NCI-H524 treated with DMSO at 0.1 percent for 48 hours (cell line): Measurements from ENCODE around the gene SCN4B.

Experiments
- DNase-seq: peaks from one replicate; lab custom pipeline; 2025; lab: John Stamatoyannopoulos, UW

Gene SCN4B

DNA sequence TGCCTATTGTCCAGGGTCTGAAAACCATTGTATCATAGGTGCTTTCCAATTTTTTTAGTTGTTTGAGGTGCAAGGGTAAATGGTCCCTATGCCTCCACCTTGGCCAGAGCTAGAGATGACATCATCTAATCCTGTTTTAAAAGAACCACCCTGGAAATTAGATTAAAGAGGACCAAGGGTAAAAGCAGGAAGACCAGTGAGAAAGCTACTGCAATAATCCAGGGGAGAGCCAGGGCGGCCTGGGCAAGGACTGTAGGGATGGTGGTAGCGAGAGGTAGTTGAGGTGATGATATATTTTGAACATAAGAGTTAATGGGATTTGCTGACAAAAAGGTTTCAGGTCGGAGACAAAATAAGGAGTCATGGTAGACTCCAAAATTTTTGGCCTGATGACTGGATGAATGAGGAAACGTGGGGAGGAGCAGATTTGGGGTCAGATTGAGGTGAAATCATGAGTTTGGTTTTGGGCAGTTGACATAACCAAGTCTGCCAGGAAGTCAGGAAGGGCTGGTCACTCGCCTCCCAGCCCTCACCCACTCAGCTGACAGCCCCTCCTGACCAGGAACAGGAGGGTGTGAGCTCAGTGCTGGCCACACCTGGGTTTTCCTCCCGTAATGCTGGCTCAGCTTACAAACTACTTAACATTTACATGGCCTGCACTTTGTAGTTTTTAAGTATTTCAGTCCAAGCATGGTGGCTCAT, 23.0 kb downstream of the SCN4B start:
- no peak for DNase-seq

DNA sequence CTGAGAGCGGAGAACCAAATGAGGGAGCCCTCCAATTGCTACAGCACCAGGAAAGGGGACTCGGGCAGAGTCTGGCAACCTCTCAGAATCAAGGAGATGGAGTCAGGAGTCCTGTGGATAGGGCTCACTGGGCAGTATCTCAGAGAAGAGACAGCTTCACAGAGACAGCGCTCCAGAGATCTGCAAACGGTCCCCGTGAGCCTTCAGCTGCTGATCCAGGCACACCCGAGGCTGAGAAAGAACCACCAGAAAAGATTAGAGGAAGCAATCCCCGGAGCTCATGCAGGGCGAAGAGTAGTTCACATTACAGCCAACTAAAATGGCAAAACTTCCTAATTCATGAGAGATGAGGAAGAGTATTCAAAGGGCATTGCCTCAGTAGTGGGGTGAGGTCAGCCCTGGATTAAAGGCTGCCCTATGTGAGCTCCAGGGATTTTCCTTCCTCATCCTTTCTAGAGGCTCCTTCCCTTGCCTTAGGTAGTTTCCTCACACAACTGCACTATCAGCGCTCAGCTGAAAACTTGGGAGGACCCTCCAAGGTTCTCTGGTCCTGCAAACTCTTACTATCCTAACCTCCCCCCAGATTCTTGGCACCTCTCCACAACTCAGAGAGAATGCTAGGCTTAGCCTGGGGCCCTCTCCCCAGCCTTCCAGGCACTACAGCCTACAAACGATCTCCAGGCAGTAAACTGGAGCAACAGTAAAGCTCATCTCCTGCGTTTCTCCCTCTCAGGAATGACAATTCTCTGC, 23.7 kb downstream of the SCN4B start:
- no peak for DNase-seq

DNA sequence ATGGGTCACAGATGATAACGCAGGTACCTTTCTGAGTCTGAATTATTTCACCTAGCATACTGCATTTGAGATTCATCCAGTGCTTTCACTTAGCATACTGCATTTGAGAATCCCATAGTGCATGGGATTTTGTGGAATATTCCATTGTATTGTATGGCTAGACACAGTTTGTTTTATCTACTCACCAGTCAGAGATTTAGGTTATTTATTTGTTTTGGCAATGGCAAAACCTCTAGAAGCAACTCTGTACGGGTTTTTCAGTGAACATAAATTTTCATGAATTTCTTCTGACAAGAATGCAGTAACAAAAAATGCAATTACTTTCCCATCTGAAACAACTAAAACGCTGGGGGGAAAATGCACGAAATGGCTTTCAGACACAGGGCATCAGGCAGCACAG, 24.3 kb downstream of the SCN4B start:
- DNase-seq, result no peak

DNA sequence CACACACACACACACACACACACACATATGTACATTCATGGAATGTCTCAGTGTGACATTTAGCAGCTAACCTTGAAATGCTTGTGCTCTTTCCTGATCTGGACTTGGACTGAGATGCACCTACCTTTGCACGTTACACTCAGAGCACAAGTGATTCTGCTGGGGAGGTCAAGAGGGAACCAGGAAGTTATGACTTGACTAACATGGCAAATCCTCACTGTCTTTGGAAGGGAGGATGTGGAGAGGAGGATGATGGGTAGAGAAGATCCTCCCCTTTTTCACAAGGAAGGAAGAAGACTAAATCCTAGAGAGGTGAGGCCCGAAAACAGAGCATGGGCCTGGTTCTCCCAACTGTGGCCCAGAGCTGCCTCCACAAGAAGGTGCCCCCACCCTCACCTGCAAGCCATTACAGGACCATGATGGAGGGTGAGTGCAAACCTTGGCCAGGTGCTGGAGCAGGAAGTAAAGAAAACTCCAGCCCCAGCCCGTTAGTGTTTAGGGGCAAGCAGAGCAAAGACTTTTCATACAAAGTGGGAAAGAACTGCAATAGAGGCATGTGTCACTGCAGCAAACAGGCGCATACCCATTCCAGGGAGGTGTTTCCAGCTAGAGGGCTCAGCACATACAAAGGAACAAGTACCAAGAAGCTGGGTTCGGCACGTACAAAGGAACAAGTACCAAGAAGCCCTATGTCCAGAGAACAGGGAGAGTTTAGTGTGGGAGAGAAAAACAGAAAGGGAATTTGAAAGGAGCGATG, 26.4 kb downstream of the SCN4B start:
- DNase-seq, result no peak

DNA sequence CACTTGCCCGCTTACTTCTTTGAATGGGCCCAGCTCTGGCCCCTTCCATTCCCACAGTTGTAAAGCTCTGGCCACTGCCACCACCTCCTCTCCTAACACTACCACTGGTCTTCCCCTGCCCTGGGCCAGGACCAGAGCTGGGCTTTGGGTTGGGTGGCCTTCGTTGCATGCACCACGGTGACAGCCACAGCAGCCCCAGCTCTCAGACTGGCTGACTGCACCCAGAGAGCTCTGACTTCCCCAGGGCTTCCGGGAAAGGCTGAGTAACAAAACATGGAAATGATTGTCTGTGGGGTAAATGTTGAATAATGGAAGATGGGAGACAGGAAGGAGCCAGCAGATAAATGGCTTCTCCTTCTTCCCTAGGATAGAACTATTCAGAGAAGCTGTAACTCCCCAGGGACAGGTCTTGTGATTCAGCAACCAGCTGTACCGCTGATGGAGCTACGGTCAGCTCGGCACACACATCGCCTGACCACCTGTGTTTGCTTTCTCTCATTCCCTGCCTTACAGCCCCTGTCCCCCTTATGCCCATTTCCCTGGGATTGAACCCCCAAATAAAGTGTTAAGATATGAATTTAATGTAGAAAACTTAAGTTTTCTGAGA, 27.6 kb downstream of the SCN4B start:
- DNase-seq, result no peak

DNA sequence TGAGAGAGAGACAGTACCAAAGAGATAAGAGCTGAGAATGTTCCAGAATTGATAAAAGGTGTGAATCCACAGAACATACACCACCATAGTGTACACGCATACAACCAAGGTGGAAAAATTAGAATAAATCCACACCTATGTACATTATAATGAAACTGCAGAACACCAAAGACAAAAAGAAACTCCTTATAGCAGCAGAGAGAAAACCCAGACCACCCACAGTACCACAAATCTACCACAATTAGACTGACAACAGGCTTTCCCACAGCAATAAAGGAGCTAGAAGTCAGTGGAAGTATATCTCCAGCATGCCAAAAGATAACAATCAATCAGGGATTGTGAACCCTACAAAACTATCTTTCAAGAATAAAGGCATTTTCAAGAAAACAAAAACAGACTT, 31.8 kb downstream of the SCN4B start:
- no peak for DNase-seq

DNA sequence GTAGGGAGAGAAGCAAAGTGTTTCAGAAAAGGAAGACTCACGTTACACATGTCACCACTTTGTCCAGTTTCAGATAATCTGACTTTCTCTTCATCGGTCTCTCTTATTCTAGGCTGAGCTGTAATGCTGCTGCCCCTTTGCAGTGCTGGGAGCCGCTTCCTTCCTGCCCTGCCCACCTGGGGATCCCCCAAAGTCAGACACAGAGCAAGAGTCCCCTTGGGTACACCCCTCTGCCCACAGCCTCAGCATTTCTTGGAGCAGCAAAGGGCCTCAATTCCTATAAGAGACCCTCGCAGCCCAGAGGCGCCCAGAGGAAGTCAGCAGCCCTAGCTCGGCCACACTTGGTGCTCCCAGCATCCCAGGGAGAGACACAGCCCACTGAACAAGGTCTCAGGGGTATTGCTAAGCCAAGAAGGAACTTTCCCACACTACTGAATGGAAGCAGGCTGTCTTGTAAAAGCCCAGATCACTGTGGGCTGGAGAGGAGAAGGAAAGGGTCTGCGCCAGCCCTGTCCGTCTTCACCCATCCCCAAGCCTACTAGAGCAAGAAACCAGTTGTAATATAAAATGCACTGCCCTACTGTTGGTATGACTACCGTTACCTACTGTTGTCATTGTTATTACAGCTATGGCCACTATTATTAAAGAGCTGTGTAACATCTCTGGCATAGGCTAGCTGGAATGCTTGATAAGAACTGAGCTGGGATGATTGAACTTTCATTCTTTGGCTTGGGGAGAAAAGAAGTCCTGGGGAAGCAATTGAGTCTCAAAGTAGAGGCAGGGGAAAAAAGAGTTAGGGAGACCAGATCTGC, 34.6 kb downstream of the SCN4B start:
- no peak for DNase-seq

DNA sequence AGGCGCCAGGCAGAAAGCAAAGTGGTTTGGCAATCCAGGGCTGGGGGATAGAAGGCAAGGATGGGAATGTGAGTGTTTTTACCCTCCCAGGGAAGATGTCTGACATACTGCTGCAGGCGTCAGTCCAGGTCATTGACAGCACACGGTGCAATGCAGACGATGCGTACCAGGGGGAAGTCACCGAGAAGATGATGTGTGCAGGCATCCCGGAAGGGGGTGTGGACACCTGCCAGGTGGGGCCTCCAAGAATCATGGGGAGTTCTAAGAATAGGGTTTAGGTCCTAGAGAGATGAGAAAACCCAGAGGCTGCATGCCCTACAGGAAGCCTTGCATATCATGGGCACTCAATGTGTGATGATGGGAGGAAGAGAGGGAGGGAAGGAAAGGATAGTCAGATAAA, 37.6 kb downstream of the SCN4B start:
- DNase-seq, result no peak

DNA sequence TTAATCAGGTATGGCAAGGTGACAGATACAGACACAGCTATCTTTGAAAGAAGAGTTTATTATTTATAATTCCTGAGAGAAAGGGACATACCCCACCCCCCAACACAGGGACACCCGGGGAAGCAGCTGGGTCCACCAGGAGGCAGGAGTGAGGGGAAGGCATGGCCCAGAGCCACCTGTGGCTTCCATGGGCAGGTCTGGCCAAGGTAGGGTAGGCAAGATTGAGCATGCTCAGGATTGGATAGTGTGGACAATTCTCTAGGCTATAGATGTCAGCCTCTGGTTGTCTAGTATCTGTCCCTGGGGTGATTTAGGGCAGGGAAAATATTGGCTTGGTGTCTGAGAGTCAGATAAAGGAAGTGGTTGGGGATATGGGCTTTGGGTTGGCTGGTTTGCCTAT, 38.4 kb downstream of the SCN4B start:
- no peak for DNase-seq

DNA sequence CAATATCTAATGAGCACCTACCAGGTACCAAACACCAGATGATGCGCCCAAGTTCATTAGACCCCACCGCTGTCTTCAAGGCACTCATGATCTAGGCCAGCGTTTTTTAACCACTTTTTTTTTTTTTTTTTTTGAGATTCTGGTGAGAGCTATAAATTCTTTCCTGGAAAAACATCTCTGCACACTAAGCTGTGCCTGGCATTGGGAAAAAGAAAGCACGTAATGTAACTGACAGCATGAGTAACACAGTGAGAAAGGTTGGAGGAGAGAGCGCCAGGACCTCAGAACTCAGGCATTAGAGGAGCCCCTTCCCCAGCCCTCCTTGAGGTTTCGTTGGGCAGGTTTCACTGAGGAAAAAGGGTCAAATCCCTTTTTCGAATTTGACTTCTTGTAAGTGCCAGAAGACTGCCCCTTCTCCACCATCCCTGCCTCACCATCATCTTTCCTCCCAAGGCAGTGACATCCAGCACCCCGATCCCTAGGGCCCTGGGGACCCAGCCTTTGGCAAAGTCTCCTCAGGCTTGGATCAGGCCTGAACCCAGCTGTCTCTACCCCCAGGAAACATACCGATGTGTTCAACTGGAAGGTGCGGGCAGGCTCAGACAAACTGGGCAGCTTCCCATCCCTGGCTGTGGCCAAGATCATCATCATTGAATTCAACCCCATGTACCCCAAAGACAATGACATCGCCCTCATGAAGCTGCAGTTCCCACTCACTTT, 39.8 kb downstream of the SCN4B start:
- no peak for DNase-seq

DNA sequence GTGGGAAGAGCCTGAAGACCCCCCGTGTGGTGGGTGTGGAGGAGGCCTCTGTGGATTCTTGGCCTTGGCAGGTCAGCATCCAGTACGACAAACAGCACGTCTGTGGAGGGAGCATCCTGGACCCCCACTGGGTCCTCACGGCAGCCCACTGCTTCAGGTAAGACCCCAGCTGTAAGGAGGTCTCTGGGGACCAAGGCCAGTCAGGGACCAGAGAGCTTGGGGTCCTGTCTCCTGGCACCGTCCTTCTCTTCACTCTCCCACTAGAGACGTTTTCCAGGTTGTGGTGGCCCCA, 40.9 kb downstream of the SCN4B start:
- DNase-seq, result no peak

DNA sequence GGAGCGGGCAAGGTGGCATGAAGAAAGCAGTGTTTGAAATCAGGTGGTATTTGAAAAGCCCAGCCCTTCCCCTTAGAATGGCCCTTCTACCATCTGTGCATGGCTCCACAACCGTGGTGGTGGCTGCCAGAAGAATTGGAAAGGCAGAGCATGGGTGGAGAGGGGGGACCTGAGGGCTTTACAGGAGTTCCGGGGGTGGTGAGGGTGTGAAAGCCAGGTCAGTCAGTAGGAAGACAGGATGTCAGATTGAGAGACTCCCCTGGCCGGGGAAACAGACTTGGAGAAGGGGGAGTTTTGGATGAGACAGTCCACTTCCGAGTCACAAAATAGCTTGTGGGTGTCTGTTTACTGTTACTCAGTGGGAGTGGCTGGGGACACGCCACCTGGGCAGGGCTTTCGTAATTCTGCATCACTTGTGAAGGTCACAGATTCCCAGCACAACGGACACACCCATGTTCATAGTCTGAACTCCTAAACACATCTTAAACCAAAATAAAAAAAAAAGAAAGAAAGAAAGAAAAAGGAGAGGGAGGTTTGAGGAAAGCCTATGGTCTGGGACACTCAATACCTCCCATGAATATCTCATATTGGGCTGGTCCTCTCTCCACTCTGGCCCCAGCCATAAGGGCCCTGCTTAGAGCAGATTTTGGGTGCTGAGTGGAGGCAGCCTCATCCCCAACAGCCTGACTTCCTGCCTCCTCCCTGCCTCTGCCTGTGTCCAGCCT, 41.4 kb downstream of the SCN4B start:
- DNase-seq, result no peak

DNA sequence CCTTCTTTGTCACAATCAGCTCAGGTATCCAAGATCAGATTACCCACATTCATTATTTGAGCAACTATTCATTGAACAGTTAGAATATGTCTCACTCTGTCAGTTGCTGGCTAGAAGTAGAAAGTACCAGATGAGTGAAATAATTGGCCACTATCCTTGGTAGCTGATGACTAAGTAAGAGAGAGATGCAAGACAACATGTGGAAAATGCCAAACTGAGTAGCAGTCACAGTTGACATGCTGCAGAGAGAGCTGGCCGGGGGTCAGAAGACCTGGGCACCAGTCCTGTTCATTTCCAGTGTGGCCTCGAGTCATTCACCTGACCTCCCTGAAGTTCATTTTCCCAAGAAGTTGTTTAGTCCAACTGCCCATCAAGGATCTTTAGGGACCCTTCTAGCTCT, 43.4 kb downstream of the SCN4B start:
- no peak for DNase-seq

DNA sequence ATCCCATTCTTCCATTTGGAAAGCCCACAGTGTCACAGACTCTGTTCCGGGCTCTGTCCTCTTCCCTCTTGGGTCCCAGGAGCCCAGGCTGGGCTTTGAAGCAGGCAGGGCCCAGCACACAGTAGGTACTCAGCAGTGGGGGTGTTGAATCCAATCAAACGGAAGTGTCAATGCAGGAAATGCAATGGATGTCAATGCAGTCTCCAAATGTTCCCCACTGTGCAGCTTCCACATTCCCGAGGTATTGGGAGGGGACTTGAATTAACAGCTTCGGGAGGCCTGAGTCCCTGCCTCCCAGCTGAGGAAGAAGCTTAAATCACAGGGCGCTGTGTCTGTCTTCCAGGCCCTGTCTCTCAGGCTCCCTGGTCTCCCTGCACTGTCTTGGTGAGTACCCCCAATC, 44.1 kb downstream of the SCN4B start:
- no peak for DNase-seq

DNA sequence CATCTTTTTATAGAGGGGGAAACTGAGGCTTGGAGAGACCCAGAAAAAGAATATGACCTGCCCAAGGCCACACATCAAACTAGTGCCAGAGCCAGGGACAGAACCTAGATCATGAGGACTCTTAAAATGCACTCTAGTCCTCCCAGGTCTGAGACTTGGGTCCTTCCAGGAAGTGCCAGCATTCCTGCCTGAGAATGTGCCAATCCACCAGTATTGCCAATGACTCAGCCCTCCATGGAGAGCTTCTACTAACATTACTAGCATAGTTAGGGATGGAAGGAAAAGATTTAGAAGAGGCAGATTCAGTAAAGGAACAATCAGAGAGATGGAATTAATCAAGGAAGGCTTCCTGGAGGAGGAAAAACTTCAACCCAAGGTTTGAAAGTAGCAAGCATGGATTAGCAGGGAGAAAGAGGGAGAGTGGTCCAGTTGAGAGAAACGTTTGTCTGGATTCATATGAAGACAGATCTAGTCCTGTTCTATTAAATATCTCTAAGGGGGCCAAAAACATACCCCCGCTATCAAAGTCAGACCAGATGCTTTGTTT, 45.8 kb downstream of the SCN4B start:
- DNase-seq, result no peak

DNA sequence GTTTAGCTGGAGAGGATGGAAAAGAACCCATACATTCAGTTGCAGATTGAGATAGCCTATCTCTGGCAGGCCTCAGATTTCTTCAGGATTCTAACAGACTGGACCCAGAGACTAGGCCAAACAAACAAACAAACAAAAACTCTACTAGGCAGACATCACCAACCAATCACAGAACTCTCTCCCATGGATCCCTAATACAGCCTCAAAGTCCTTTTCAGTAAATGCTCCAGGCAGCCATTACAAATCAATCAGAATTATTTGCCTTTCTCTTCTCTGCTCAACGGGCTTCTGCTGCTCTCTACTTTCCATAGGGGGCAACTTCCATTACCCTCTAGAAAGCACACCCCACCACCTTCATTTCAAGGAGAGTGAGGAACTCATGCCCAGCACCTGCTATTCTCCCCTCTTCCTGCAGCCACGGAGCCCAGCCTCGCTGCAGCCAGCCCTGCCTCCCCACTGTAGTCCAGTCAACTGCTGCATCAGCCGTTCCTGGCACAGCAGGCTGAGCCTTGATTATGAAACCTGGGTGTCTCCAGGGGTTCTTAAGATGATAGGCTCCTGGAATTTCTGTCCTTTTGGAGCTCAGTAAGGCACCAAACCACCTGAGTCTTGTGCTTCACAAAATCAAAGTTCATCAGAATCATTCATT, 46.8 kb downstream of the SCN4B start:
- no peak for DNase-seq

DNA sequence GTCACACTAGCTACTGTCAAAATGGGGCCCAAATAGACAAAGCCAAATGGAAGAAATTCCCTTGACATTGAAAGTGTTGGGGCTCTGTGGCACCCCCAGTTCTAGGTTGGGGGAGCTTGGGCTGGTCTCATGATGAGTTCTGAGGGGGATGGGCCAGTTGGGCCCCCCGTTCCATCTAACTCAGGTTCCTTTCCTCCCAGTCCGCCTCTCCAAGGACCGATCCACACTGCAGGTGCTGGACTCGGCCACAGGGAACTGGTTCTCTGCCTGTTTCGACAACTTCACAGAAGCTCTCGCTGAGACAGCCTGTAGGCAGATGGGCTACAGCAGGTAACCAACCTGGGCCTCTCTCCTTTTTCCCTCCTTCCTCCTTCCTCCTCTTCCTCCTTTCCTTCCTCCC, 48.1 kb downstream of the SCN4B start:
- no peak for DNase-seq

DNA sequence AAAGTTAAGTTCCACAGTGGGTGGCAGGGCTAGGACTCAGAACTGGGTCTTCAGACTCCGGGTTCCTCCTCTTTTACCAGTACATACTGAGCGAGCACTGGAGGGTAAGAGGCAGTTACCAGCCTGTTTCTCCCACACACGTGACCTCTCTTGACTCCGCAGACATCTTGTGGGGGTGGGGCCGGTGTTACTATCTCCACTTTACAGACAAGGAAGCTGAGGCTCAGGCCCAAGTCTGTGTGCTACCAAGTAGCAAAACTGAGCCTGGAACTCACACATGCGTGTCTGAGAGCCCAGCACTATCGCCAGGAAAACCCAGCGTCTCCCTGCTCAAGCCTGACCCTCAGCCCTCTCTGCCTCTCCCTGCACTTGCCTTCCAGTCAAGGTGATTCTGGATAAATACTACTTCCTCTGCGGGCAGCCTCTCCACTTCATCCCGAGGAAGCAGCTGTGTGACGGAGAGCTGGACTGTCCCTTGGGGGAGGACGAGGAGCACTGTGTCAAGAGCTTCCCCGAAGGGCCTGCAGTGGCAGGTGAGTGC, 49.8 kb downstream of the SCN4B start:
- DNase-seq, result no peak

DNA sequence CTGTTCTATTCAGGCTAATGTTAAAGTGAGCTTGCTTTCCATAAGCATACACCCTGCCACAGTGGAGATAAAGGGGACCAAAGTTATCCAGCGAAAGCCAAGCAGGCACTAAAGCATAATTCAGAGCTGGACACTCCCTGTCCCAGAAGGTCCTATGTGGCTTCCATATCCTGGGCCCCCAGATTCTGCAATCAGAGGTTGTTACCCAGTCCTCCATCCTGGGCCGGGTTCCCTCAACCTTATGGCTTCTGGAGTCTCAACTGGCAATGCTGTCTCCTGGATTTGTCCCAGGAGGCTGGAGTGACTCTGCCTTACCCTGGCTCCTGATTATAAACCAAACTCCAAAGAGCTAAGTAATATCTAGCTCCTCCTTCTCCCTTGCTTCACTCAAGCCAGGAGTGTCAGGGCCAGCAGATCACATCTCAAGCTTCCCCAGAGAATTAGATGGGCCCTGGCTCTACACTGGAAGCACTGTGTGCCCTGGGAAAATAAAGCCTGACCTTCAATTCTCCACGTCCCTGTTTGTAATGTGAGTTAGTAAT, 51.9 kb downstream of the SCN4B start:
- no peak for DNase-seq
